ENCODE data around the gene VOPP1. TPM values are rescaled to one million over a fixed set of nuclear protein-coding genes. Genes with fewer than 3 reads are reported as not detected.

The VOPP1 gene
- total and polyA plus RNA-seq, 9 of the 15 experiments (the other 6 are each of a cell fraction or from before 2014, with no cell fraction given): 8.2 to 45.8 (median 31.2) TPM

GRCh38 chr7:55504093-55504859, 68.0 kb downstream of the VOPP1 start:
- Histone ChIP-seq H3K4me2 (ENCODE audit: insufficient read depth, low read length) (no peak overlapping the region), H3K79me2 (ENCODE audit: control insufficient read depth, insufficient read depth, low read length) (no peaks in the 10 kb centered on the region), H3K9me1 (ENCODE audit: control insufficient read depth, insufficient read depth, low read length) (no peaks in the 10 kb centered on the region), H4K20me1 (replicated peaks; ENCODE audit: control insufficient read depth, insufficient read depth, low read length) (peaks cover 4% of the 10 kb centered on the region; the same call in 1 of the 2 replicates), H3K27me3 (ENCODE audit: control insufficient read depth in 2 of 2, insufficient read depth in 2 of 2, low read length in 2 of 2) (no peaks in the 10 kb centered on the region), H3K9me3 (replicated peaks; ENCODE audit: control insufficient read depth, insufficient read depth, low read depth, low read length) (no peaks in the 10 kb centered on the region), H2AFZ (ENCODE audit: low read depth, low read length) (no peak overlapping the region), H3K4me3 (no peak overlapping the region), H3K36me3 (ENCODE audit: control insufficient read depth, insufficient read depth, low read length) (no peaks in the 10 kb centered on the region), H3K27ac (ENCODE audit: extremely low read depth, low read depth, low read length) (no peak overlapping the region), H3K9ac (ENCODE audit: insufficient read depth in 1 of 2, low read depth in 2 of 2, low read length in 2 of 2) (no peak overlapping the region), H3K4me1 (replicated peaks in 1 of 2; ENCODE audit: control insufficient read depth in 2 of 2, insufficient read depth in 2 of 2, low read length in 2 of 2) (no peaks in the 10 kb centered on the region; a peak in 1 of 5 replicates)
- DNase-seq (ENCODE audit: extremely low read depth in 1 of 4, low spot score in 3 of 4) (no peak), FAIRE-seq (no peak), ATAC-seq (no peak)
- in situ Hi-C loops (cut with MboI): no loop called here
- whole genome bisulfite sequencing (ENCODE audit: insufficient coverage, low coverage, missing lambda C conversion rate): 56% methylated on average over 6 of the region's 6 CpGs
- BruUV-seq (replicated peaks): no TSS peak
- ChIA-PET CTCF (ENCODE audit: low intra/inter-chr PET ratio) (no interaction called here), POLR2A (interaction anchor here (1.2 kb wide), 1 partner anchor 53 kb away, joined by 3 read pairs; no protein-coding TSS in a partner anchor)
- intact Hi-C loops (cut with micrococcal nuclease): no loop called here
- no peak for TF ChIP-seq TBL1XR1 (IDR thresholded peaks at IDR 0.05; ENCODE audit: low read length in 2 of 2)
- no peak for TF ChIP-seq HDAC2 (IDR thresholded peaks at IDR 0.05)

GRCh38 chr7:55502858-55503440, 69.4 kb downstream of the VOPP1 start:
- DNase-seq (ENCODE audit: extremely low read depth in 1 of 4, low spot score in 3 of 4) (no peak), FAIRE-seq (no peak), ATAC-seq (no peak)
- intact Hi-C loops (cut with micrococcal nuclease) (no loop called here), in situ Hi-C loops (cut with MboI) (no loop called here)
- H3K9me3 ChIP-seq (replicated peaks; ENCODE audit: control insufficient read depth, insufficient read depth, low read depth, low read length): no peaks in the 10 kb centered on the region
- no peaks in the 10 kb centered on the region for H3K79me2 ChIP-seq (ENCODE audit: control insufficient read depth, insufficient read depth, low read length)
- 59% methylated on average over 7 of the region's 8 CpGs for WGBS (ENCODE audit: insufficient coverage, low coverage, missing lambda C conversion rate)
- POLR2A ChIA-PET: no interaction called here
- no peak overlapping the region for H3K4me2 ChIP-seq (ENCODE audit: insufficient read depth, low read length)
- H3K4me3 ChIP-seq: no peak overlapping the region
- no peak overlapping the region for H3K27ac ChIP-seq (ENCODE audit: extremely low read depth, low read depth, low read length)
- TF ChIP-seq RAD51 (IDR thresholded peaks at IDR 0.05; ENCODE audit: borderline replicate concordance, low read depth) (no peak), TARDBP (IDR thresholded peaks at IDR 0.05) (no peak), MTF1 (CRISPR knock-in tag; IDR thresholded peaks at IDR 0.05; ENCODE audit: borderline replicate concordance) (no peak), ZNF589 (CRISPR knock-in tag; IDR thresholded peaks at IDR 0.05; ENCODE audit: low read depth) (no peak)
- peaks cover 4% of the 10 kb centered on the region for H4K20me1 ChIP-seq (replicated peaks; ENCODE audit: control insufficient read depth, insufficient read depth, low read length)
- no peaks in the 10 kb centered on the region for H3K36me3 ChIP-seq (ENCODE audit: control insufficient read depth, insufficient read depth, low read length)
- no TSS peak for BruUV-seq (replicated peaks)
- H3K4me1 ChIP-seq (replicated peaks in 1 of 2; ENCODE audit: control insufficient read depth in 2 of 2, insufficient read depth in 2 of 2, low read length in 2 of 2): no peaks in the 10 kb centered on the region; a peak in 1 of 5 replicates
- no peak overlapping the region for H3K9ac ChIP-seq (ENCODE audit: insufficient read depth in 1 of 2, low read depth in 2 of 2, low read length in 2 of 2)
- H3K9me1 ChIP-seq (ENCODE audit: control insufficient read depth, insufficient read depth, low read length): no peaks in the 10 kb centered on the region
- H2AFZ ChIP-seq (ENCODE audit: low read depth, low read length): no peak overlapping the region
- H3K27me3 ChIP-seq (ENCODE audit: control insufficient read depth in 2 of 2, insufficient read depth in 2 of 2, low read length in 2 of 2): no peaks in the 10 kb centered on the region
- CTCF ChIA-PET (ENCODE audit: low intra/inter-chr PET ratio): no interaction called here
